Lung (tissue), 12 donors: Measurements from ENCODE around the gene TMEM41A. TPM values are rescaled to one million over a fixed set of nuclear protein-coding genes. Genes with fewer than 3 reads are reported as not detected.

Experiments used
- ATAC-seq: fragments of 200-7000 bp; cut with Tn5 transposase; one replicate; pipeline ENCODE4 v1.9.1; 2020; ENCODE audit warnings: moderate number of reproducible peaks; ENCODE audit not compliant: insufficient read depth, low FRiP score
- DNase-seq, 3 donors: peaks; one replicate each; pipeline ENCODE4 v3.0.0-alpha.2; 2013 to 2017
- H3K27ac ChIP-seq, 2 donors: one replicate each; pipeline ENCODE4 v1.5.1; 2013; ENCODE audit warnings: mild to moderate bottlenecking in 2 of 2, moderate library complexity in 2 of 2, control low read depth in 1 of 2, inconsistent platforms in 1 of 2, low read depth in 1 of 2, low read length in 1 of 2
- H3K27me3 ChIP-seq, 3 donors: one replicate each; pipeline ENCODE4 v1.5.1; 2013; ENCODE audit warnings: low read length in 2 of 3; ENCODE audit not compliant: control insufficient read depth in 3 of 3, insufficient read depth in 3 of 3
- H3K36me3 ChIP-seq, 4 donors: one replicate each; pipeline ENCODE4 v1.5.1; 2013; ENCODE audit warnings: low read length in 4 of 4, mild to moderate bottlenecking in 1 of 4, moderate library complexity in 1 of 4; ENCODE audit not compliant: control insufficient read depth in 4 of 4, insufficient read depth in 4 of 4
- H3K4me1 ChIP-seq, 5 donors: one replicate each; pipeline ENCODE4 v1.5.1; 2013; ENCODE audit warnings: low read length in 5 of 5, mild to moderate bottlenecking in 2 of 5, moderate library complexity in 1 of 5; ENCODE audit not compliant: control insufficient read depth in 5 of 5, insufficient read depth in 5 of 5
- H3K4me3 ChIP-seq: one replicate; pipeline ENCODE4 v1.5.1; 2013; ENCODE audit warnings: mild to moderate bottlenecking, control low read depth, moderate library complexity
- H3K9ac ChIP-seq, 2 donors: one replicate each; pipeline ENCODE4 v1.5.1; 2013; ENCODE audit warnings: low read length in 2 of 2, control low read depth in 1 of 2; ENCODE audit not compliant: insufficient read depth in 1 of 2
- H3K9me3 ChIP-seq, 4 donors: one replicate each; pipeline ENCODE4 v1.5.1; 2013; ENCODE audit warnings: low read length in 3 of 4, mild to moderate bottlenecking in 1 of 4, moderate library complexity in 1 of 4; ENCODE audit not compliant: control insufficient read depth in 4 of 4, insufficient read depth in 3 of 4
- WGBS, 2 donors: extraction: QIAGEN DNeasy Blood & Tissue Kit; methylation state at CpG; one replicate each; pipeline ENCODE4 v1.1.7; 2013; 5-methylcytosine and 5-hydroxymethylcytosine counted together
- polyA plus RNA-seq, 2 donors: library from polyadenylated mRNA; stranded (reverse); fragments of 200-250 nt; gene quantifications; one replicate each; pipeline ENCODE4 v1.2.1, GENCODE V29; 2013
- total RNA-seq, 2 donors: library from RNA; depleted of rRNA in 1 of 2; stranded (reverse); fragments of >200 nt in 1 of 2; gene quantifications; one replicate each; pipeline ENCODE4 v1.2.1, GENCODE V29; 2014 to 2021
- TF ChIP-seq, protein P1 (sequence below): IDR thresholded peaks from 2 replicates; pipeline ENCODE4 v1.5.1; 2012; ENCODE audit warnings: mild to moderate bottlenecking; ENCODE audit errors: control extremely low read depth, extremely low read depth
- donor health status: control.
- donor health status: control.
- donor health status: Bipolar disorder and iron deficiency.
- donor health status: healthy.
- donor health status: DM: yes; HTN: yes; CAD: no.

The TMEM41A gene
- total and polyA plus RNA-seq, 4 donors = 18.4 to 36.4 (median 24.9) TPM

DNA sequence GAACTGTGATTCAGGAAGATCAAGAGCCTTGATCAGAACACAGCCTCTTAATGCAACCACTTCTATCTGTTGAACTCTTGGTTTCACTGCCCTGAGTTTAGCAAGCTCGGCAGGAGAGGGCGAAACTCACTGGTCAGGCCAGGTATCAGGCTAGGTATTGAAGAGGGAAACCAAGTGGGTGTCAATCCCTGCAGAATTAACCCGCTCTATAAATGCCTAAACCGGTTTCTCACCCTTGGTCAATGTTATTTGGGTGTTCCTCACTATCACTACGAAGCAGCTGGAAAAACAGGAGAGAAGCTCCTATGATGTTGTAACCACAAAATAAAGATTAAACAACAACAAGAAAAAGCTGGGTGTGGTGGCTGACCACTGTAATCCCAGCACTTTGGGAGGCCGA, 29.7 kb upstream of the TMEM41A start:
- TF ChIP-seq, protein P1, sequence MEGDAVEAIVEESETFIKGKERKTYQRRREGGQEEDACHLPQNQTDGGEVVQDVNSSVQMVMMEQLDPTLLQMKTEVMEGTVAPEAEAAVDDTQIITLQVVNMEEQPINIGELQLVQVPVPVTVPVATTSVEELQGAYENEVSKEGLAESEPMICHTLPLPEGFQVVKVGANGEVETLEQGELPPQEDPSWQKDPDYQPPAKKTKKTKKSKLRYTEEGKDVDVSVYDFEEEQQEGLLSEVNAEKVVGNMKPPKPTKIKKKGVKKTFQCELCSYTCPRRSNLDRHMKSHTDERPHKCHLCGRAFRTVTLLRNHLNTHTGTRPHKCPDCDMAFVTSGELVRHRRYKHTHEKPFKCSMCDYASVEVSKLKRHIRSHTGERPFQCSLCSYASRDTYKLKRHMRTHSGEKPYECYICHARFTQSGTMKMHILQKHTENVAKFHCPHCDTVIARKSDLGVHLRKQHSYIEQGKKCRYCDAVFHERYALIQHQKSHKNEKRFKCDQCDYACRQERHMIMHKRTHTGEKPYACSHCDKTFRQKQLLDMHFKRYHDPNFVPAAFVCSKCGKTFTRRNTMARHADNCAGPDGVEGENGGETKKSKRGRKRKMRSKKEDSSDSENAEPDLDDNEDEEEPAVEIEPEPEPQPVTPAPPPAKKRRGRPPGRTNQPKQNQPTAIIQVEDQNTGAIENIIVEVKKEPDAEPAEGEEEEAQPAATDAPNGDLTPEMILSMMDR = no peak
- DNase-seq (no peak), ATAC-seq (no peak)
- no peaks in the 10 kb centered on the region for H3K4me1 ChIP-seq
- H3K9ac ChIP-seq = no peak overlapping the region
- peaks cover 0 to 1% (median 0%) of the 10 kb centered on the region in 4 donors for H3K36me3 ChIP-seq
- H3K27me3 ChIP-seq = peaks cover 0 to 2% (median 0%) of the 10 kb centered on the region in 3 donors
- WGBS, 2 donors = 91 to 92% methylated on average over 6 of the region's 6 CpGs
- H3K27ac ChIP-seq = no peak overlapping the region
- no peak overlapping the region for H3K4me3 ChIP-seq
- H3K9me3 ChIP-seq = no peaks in the 10 kb centered on the region

DNA sequence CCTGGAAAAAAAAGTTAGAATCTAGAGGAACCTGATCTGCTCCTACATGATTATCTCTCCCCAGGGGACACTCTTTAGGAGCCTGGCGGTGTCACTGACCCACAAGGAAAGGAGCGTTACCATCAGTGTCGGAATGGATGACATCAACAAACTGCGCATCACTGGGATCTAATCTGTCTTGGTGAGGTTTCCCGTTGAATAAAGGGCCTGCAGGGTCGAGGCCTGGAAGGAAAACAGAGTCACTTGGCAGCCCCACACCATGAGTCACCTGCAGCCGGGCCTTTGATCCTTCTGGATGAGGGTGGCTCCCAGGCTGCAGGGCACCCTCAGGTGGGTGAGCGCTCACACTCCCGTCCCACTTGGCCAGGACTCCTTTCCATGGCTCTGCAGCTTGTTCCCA, 28.5 kb upstream of the TMEM41A start:
- Histone ChIP-seq H3K27ac (no peak overlapping the region), H3K9me3 (no peaks in the 10 kb centered on the region), H3K4me3 (no peak overlapping the region), H3K36me3 (peaks cover 0 to 3% (median 0%) of the 10 kb centered on the region in 4 donors), H3K9ac (no peak overlapping the region), H3K27me3 (peaks cover 0 to 2% (median 0%) of the 10 kb centered on the region in 3 donors), H3K4me1 (no peaks in the 10 kb centered on the region)
- ATAC-seq = no peak
- 82 to 91% methylated on average over 9 of the region's 9 CpGs for WGBS, 2 donors
- TF ChIP-seq, protein P1 = no peak
- no peak for DNase-seq

GRCh38 chr3:185526349-185526951, 27.6 kb upstream of the TMEM41A start:
- Histone ChIP-seq H3K27ac (no peak overlapping the region), H3K36me3 (peaks cover 0 to 3% (median 0%) of the 10 kb centered on the region in 4 donors), H3K9ac (no peak overlapping the region), H3K27me3 (peaks cover 0 to 2% (median 0%) of the 10 kb centered on the region in 3 donors), H3K4me3 (no peak overlapping the region), H3K9me3 (no peaks in the 10 kb centered on the region), H3K4me1 (no peaks in the 10 kb centered on the region)
- DNase-seq (no peak), ATAC-seq (no peak)
- WGBS, 2 donors = 97 to 100% methylated on average over 2 of the region's 2 CpGs
- TF ChIP-seq, protein P1 = no peak
